ENCODE measurements around the gene ILF2.
A peak's percentile ranks its signal among the peaks of the same experiment; 100 is the strongest.

ILF2 gene

GRCh38 chr1:153627715-153628626 is 42.8 kb downstream of the ILF2 start, which contains the start of gene S100A1:
Gene S100A1 (plus strand): TSS chr1:153628434. CDS start chr1:153630522, 2,088 bp downstream.
- no peak for DNase-seq (ENCODE audit: low spot score)

- no peak for DNase-seq (ENCODE audit: low spot score)
Observed at GRCh38 chr1:153626904-153627714, 43.7 kb downstream of the ILF2 start, which contains the start of gene S100A13. Gene S100A13 (minus strand): TSS chr1:153627505. CDS start chr1:153626472, 1,033 bp downstream.

GRCh38 chr1:153626477-153626903 is 44.3 kb downstream of the ILF2 start:
- no peak for DNase-seq (ENCODE audit: low spot score)

GRCh38 chr1:153624965-153625611 is 45.7 kb downstream of the ILF2 start:
- DNase-seq (ENCODE audit: low spot score) = no peak

GRCh38 chr1:153623101-153623500 is 47.7 kb downstream of the ILF2 start:
- DNase-seq (ENCODE audit: low spot score) = no peak

- no peak for DNase-seq (ENCODE audit: low spot score)
Observed at GRCh38 chr1:153619171-153619570, 51.6 kb downstream of the ILF2 start.

- peak; percentile 75 for DNase-seq (ENCODE audit: low spot score)
Observed at GRCh38 chr1:153617663-153618062, 53.1 kb downstream of the ILF2 start.

GRCh38 chr1:153616917-153617311 is 53.9 kb downstream of the ILF2 start:
- no peak for DNase-seq (ENCODE audit: low spot score)

GRCh38 chr1:153616144-153616916 is 54.5 kb downstream of the ILF2 start, which contains the start of gene S100A14:
Gene S100A14 (minus strand): TSS chr1:153616325. CDS start chr1:153615858, 467 bp downstream.
- no peak for DNase-seq (ENCODE audit: low spot score)

- no peak for DNase-seq (ENCODE audit: low spot score)
Observed at GRCh38 chr1:153615406-153615805, 55.4 kb downstream of the ILF2 start.

GRCh38 chr1:153614906-153615305 is 55.9 kb downstream of the ILF2 start:
- no peak for DNase-seq (ENCODE audit: low spot score)

GRCh38 chr1:153614189-153614900 is 56.4 kb downstream of the ILF2 start:
- DNase-seq (ENCODE audit: low spot score) = no peak

- no peak for DNase-seq (ENCODE audit: low spot score)
Observed at GRCh38 chr1:153613406-153613805, 57.4 kb downstream of the ILF2 start.

GRCh38 chr1:153612755-153613331 is 58.0 kb downstream of the ILF2 start, which contains the start of gene S100A16:
Gene S100A16 (minus strand): TSS chr1:153613137. CDS start chr1:153608151, 4,986 bp downstream.
- DNase-seq (ENCODE audit: low spot score) = no peak

- DNase-seq (ENCODE audit: low spot score) = no peak
Observed at GRCh38 chr1:153612111-153612754, 58.6 kb downstream of the ILF2 start.

Data from CD4-positive, alpha-beta T cell treated with Interleukin-6 at 100 ng/mL for 8 hours (primary cell).